Measurements from ENCODE around the gene ZNF101.
A peak's percentile ranks its signal among the peaks of the same experiment; 100 is the strongest.

ZNF101 gene

DNA sequence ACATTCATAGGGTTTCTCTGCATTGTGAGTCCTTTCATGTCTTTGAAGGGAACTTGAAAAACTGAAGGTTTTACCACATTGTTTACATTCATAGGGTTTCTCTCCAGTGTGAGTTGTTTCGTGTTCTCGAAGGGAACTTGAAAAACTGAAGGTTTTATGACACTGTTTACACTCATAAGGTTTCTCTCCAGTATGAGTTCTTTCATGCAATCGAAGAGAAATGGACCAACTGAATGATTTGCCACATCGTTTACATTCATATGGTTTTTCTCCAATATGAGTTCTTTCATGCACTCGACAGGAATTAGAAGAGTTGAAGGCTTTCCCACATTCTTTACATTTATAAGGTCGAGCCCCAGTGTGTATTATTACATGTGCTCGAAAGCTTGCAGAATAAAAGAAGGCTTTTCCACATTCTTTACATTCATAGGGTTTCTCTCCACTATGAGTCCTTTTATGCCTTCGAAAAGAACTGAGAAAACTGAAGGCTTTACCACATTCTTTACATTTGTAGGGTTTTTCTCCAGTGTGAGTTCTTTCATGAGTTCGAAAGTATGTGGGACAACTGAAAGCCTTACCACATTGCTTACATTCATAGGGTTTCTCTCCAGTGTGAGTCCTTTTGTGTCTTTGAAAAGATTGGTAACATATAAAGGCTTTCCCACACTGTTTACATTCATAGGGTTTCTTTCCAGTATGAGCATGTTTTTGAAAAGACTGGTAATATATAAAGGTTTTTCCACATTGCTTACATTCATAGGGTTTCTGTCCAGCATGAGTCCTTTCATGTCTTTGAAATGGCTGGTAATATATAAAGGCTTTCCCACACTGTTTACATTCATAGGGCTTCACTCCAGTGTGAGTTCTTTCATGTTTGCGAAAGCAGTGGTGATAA, 43.5 kb downstream of the ZNF101 start:
- no peak for DNase-seq (ENCODE audit: low read depth)

DNA sequence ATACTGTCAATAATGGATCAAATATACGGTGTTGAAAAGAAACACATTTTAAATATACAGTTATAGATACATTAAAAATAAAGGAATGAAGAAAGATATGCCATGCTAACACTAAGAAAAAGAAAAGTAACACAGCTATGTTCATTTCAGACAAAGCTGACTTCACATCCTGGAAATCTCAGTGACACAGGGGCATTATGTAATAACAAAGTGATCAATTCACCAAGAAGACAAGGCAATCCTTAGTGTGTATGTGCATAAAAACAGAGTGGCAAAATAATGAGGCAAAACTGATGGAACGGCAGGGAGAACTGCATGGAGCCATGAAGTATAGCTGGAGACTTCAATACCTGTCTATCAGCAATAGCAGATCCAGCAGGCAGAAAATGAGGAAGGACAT, 51.2 kb downstream of the ZNF101 start:
- DNase-seq (ENCODE audit: low read depth): no peak

DNA sequence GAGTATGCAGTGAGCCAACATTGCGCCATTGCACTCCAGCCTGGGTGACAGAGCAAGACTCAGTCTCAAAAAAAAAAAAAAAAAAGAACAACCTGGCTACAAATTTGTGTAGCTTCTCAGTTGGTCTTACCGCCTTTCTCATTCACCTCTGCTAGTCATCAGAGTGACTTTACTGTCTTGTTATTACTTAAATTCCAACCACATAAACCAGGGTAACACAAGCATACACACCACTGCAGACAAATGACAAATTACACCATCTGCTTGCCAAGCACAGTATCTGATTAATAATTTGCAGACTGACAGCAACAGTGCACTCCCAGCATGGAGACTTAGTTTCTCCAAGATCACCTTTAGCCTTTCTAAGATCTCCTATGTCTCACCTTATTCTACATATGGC, 53.3 kb downstream of the ZNF101 start:
- no peak for DNase-seq (ENCODE audit: low read depth)

DNA sequence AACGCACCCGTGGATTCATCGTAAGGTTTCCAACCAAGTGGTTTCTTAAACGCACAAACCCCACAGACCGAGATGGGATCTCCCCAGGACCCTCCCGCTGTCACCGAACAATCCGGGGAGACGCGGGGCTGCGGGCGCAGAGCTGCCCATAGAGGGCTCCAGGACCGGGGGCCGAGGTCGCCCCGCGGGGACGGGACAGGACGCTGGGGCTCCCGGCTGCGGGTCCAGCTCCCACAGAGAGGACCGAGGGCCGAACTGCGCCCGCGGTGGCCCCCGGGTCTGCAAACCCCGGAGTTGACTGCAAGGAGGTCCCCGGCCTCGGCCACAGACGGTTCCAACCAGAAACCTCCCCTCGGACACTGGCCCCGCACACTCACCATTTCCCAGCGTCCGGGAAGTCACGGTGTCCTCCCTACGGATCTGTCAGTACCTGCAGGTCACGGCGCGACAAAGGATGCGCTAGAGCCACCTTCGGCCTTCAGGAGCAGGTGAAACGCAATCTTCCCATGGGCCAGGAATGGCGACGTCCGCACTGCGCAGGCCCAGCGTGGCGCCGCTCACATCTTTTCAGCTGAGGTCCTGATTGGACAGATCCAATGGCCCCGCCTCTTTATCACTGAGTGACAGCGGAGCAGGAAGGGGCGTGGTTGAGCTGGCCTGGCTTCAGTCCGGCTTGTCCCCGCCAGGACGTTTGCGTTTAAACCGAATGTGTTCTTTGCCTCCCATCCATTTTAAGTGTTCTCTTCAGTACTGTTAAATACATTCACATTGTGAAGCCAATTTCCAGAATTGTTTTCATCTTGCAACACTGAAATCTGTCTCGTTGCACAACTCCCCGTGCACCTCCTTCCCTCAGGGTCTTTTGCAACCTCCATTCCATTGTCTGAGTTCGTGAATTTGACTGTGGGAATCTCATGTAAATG, 64.2 kb downstream of the ZNF101 start, which contains the start of gene ZNF14:
TSS of gene ZNF14 (minus strand) at position 534 of the 923 bp plus-strand sequence. CDS start at position 380, 154 bp downstream.
- DNase-seq (ENCODE audit: low read depth): peak; percentile 70

Data from non-pigmented ciliary epithelial cell (primary cell).